Stimulated activated CD8-positive, alpha-beta memory T cell treated with anti-CD3 and anti-CD28 coated beads, Interleukin-12 subunit alpha, Interleukin-12 subunit beta, amount 100 ng/mL, for 24 hours (primary cell): ENCODE measurements around the gene ARID5A.

Experiments used
- DNase-seq: peaks from one replicate; pipeline ENCODE4 v3.0.0-alpha.2; 2020; ENCODE audit errors: extremely low read depth

ARID5A gene

DNA sequence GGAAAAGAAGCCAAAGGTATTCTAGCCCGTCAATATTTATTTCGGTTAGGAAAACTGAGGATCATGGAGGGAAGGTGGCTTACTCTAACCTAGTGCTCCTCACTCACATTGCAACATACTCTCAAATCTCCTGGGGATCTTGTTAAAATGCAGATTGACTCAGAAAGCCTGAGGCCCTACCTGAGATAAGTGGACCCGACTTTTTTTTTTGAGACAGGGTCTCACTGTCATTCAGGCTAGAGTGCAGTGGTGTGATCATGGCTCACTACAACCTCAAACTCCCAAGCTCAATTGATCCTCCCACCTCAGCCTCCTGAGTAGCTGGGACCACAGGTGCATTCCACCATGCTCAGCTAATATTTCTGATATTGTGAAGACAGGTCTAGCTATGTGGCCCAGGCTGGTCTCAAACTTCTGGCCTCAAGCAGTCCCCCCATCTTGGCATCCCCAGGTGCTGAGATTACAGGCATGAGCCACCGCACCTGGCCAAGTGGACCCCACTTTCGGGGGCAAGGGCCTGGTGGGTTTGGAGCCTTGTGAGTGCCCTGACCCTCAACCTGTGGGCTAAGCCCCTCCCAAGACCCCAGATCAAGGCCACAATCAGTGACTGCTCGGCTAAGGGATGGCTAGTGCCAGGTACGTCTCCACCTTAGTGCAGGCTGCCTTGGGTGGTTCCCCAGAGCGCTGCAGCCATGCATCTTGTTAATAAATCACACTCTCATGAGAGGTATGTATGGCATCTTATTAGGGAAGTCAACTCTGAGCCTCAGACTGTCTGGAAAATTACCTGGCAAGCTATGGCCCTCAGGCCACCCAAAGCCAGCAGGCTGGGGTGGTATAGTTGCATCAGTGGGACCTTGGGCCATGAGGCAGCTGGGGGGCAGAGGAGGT, 30.3 kb upstream of the ARID5A start:
- DNase-seq = no peak

DNA sequence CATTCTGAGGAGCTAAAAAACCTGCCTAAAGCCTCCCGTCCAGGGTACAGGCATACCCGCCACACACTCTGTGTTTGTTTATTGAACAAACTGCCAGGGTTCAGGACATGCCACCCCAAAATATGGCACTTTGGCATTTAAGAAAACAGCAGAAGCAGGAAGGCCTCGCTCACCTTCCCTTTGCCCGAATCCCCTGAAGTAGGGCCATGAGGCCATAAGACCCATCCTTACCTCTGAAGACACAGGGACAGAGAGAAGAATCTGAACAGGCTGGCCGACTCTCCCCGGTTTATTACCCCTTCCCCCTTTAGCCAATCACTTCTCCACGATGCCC, 29.7 kb upstream of the ARID5A start:
- DNase-seq = no peak

DNA sequence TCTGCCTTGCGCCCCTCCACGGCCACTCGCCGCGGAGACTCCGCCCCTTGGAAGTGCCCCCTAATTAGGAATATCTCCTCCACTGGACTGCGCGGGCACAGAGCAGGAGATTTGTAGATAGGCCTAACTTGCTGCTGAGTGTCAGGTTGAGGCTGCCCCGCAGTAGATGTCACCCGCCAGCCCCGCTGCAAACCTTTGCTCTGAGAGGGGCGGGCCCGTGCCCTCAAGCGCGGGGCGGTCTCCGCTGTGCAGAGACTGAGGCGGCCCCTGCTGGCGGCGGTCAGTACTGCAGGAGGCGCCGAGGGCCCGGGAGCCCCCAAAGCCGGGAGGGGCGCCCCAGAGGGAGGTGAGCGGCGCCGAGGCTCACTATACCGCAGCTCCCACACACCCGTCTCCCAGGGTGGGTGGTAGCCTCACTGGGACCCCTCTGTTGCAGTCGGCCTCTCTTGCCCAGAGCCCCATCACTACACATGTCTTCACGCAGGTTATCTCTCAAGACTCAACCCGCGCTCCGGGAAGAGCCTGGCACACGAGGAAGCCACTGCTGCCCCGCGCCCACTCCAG, 28.5 kb upstream of the ARID5A start:
- peak; percentile 69 for DNase-seq

DNA sequence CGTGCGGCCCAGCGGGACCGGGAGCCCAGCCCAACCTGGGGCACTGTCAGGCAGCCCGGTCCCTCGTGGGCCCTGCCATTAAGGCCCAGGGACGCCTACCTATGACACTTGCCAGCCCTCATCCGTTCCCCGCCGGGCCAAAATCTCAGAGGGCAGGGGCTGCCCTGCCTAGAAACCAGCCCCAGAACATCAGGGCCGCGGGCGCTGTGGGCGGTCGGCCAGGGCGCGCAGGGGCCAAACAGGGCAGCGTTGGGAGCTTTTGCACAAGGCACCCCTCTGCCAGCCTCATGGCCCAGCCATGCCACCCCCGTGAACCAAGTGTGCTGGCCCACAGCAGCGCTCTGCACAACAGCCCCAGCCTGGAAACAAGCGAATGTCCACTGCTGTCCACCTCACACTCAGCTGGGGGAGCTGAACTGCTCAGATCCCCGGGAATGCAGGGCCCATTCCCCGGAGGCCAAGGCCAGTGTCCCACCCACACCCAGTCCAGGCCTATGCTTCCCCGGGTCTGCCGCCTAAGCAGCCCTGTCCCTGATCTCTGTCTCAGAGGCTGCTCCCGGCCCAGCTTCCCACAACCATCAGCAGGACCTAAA, 27.9 kb upstream of the ARID5A start:
- no peak for DNase-seq

DNA sequence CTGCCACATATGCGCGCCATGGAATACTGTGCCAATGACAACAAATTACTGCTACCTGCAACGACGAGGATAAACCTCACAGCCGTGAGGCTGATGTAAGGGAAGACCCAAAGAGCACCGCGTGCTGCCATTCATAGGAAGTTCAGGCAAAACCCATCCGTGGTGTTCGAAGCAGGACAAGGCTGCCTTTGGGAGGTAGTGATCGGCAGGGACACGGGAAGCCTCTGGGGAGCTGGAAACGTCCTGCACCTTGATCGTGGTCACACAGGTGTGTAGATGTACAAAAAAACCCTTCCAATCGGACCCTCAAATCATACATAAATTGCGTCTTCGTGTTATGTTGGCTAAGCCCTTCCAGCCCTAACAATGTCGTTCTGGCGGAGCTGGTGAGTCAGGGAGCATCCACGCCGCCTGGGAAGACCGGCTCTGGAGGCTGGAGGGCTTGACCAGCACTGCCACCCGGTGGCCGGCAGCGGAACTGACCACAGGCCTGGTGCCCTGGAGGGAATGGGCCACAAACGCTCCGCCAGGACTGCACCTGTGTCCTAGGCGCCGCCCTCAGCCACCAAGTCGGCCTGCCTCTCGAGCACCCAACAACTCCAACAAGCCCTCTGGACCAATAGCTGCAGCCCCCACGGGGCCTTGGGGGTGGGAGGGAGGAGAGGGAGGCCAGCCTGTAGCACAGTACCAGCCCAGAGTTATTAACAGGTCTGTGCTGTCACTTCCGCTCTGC, 27.3 kb upstream of the ARID5A start:
- no peak for DNase-seq

DNA sequence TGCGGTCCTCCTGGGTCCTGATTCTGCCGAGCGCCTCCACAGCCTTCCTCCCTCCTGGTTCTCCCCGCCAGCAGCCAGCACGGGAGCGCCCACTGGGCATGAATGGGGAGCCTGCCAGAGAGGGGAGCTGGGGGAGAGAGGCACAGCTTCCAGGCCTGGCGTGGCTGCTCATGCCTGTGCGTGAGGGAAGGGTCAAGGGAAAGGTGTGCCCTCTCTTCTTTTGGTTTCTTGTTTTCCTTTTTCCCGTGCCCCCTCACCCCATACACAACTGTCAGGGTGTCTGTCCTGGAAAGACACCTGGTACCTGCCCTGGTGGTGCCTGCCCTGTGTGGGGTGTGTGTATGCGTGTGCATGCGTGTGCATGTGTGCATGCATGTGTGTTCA, 26.7 kb upstream of the ARID5A start:
- no peak for DNase-seq

DNA sequence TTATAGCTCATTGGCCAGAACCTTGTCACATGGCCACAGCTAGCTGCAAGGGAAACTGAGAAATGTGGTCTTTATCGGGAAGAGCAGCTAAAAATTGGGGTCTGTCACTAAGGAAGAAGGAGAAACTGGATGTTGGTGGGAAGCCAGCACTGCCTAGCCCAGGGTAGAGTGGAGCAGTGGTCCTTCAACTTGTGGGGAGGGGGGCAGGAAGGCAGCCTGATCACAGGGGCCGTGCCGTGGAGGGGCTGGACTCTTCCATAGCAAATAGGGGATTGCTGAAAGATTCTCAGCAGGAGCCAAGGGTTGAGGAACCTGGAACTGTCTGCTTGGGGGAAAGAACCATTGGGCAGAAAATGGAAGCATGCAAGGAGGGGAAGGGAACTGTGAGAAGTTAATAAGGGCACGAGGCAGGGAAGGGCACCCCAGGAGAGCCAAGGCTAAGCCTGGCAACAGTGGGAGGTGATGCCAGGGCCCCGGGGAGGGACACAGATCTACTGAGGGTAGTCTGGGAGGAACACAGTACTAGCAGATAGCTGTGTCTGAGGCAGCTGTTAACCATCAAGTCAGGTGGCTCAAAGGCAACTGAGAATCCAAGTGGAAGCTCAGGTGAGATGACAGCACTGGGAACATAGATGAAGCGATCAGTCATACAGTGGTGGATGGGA, 25.5 kb upstream of the ARID5A start:
- DNase-seq = no peak

DNA sequence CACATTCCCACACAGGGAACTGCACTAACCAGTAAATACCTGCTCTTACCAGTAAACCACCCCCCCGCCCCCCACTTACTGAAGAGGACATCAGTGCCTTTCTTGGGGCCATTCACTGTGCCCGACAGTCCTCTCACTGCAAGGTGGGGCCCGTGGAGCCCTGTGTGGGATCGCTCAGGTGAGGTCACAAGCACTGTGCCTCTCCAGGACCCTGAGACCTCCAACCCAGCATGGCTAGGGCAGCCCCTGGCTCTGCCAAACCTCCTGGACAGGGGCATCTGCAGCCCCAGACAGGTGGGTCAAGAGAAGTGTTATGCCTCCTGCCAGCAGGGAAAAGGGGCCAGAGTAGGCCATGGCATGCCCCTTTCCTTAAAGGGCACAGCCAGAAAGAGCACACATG, 24.7 kb upstream of the ARID5A start:
- no peak for DNase-seq

DNA sequence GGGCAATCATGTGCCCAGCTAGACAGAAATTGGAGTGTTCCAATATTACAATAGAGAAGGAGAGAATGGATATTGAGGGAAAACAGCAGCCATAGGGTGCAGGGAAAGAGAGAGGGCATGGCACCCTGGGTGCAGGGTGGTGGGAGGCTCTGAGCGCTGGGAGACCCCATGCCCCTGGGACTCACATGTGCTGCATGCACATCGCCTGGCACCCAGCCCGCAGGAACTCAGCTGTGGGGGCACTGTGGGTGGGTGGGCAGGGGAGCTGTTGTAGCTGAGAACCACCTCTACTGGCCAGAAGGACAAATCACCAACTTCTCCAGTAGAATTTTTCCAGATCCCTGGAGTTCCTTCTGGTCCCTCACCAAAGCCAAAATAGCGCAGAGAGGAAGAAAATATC, 24.2 kb upstream of the ARID5A start:
- no peak for DNase-seq

DNA sequence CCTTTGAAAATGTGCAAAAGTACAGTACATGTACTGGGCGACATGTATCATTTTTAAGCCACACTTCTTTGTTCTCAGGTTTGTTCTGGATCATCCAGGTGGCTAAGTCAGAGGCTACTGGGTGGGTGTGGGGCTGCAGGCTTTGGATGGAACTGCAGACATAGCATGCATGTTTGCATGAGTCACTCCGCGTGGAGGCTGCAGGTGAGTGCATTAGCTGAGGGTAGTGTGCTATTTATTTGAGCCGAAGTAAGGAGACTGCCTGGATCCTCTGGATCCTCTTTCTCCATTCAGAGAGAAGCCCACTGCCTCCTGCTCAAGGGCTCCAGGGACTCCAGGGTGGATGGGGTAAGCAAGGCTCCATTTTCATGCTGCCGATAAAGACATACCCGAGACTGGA, 22.0 kb upstream of the ARID5A start:
- no peak for DNase-seq

DNA sequence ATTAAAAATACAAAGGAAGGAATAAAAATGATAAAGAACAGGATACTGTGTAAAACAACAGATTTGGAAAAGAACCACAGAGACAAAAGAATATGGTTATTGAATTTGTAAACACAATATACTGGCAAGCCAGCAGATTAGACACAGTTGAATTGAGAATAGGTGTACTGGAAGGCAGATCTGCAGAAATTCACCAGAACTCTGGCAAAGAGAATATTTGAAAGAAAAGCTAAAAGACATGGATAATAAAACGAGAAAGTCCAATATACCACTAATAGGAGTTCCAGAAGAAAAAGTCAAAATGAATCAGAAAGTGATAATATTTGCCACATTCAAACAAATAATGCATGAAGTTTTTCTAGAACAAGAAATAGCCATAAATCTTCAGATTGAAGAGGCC, 19.5 kb upstream of the ARID5A start:
- no peak for DNase-seq

DNA sequence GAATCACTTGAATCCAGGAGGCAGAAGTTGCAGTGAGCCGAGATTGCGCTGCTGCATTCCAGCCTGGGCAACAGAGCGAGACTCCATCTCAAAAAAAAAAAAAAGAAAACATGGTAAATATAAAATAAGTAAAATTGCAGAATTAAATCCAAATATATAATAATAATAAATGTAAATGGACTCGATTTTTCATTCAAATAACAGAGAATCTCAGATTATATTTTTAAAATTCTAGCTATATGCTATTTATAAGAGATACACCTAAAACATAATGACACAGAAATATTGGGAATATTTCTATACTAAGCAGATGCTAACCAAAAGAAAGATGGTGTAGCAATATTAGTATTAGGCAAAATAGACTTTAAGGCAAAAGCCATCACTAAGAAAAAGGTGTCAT, 16.3 kb upstream of the ARID5A start:
- DNase-seq = no peak

DNA sequence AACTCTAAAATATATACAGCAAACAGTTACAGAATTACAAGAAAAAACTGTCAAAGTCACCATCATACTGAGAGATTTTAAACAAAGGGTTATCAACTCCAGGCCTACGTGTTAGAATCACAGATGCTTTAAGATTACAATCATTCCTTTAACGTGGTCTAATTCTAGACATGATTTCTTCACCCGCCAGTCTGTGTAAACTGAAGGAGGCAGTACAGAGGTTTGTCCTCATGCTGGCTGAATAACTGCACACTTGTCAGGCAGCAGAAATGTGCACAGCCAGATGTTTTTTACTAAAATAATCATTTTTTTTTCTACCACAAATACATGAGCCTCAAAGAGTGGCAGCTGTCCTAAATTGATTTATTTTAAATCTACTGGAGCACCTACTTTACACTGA, 15.9 kb upstream of the ARID5A start:
- no peak for DNase-seq

DNA sequence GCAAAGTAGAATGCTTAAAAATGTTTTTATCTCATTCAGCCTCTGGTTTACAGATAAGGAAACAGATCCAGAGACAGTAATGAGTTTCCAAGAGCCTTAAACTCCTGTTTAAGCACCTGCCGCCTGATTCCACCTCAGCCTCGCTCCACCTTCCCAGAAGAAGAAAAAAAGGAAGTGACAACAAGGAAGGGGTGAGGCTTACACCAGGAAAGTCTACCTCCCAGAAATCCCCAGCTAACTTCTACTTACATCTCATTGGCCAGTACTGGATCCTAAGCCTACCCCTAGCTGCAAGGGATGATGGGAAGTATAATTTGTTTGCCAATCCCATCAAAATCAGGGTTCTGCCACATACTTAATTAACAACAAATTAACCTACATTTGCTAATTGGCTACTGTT, 15.3 kb upstream of the ARID5A start:
- DNase-seq = no peak

DNA sequence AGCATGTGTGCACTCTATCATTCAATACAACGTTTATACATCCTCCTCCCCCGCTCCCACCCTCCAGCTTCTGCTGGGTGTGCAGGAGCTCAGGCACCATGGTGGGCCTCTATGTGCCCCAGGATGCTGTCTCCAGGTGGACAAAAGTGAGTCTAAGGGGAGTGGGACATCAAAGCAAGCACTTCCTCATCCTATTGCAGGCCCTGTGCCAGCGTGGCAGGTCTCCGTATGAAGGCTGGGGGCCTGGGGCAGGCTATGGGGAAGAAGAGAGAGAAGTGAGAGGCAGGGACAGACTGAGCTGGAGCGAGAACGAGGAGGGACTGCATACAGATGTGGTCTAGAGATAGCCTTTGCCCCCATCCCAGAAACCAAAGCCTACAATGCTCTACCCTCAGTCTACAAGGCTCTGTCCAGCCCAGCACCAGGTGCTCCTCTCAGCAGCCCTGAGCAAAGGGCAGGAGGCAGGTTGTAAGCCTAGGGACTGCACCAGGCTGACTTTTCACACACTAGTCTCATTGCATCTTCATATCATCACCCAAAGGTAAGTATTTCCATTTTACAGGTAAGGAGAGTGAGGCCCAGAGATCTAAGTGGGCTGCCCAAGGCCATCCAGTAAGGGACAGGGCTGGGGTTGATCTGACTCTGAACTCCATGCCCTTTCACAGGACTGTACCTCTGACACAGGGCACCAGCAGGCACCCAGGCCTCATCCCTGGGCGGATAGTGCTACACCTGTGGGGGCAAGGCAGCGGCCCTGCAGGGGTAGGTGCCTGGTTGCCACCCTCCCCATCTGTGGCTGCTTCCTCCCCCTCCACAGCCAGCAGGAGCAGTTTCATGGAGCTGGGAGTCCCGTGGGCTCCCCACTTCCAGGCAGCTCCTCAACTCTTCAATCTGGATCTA, 14.0 kb upstream of the ARID5A start:
- no peak for DNase-seq

DNA sequence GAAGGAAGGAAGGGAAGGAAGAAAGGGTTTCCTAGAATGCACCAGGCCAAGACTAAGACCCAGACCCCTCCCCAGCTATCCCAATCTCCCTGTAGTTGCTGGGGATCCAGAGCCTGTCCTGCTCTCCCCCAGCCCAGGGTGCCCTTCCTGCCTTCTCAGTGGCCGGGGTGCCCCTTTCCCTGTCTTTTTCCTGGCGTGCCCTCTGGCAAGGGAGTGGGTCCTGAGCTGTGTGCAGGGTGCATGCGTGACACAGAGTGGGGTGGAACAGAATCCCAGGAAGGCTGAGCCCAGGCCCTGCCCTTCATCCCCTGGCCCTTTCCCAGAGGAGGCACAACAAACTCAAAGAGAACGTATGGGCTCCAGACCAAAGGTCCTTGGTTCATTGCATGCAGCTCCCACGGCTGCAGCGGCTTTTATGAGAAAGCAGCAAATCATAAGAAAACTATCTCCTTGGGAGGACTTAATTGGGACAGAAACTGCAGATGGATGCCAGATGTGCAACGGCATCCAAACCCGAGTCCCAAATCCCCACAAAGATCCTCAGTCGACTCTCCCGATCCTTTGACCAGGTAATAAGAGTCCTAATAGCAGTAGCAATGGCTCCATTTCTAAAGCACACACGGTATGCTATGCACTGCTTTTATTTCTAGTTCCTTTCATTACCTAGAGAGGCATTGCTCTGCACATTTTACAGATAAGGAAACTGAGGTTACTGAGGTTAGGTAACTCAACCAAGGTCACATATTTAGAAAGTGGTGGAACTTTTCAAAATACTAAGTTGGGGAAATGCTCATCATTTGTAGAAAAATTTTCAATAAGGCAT, 12.7 kb upstream of the ARID5A start:
- no peak for DNase-seq

DNA sequence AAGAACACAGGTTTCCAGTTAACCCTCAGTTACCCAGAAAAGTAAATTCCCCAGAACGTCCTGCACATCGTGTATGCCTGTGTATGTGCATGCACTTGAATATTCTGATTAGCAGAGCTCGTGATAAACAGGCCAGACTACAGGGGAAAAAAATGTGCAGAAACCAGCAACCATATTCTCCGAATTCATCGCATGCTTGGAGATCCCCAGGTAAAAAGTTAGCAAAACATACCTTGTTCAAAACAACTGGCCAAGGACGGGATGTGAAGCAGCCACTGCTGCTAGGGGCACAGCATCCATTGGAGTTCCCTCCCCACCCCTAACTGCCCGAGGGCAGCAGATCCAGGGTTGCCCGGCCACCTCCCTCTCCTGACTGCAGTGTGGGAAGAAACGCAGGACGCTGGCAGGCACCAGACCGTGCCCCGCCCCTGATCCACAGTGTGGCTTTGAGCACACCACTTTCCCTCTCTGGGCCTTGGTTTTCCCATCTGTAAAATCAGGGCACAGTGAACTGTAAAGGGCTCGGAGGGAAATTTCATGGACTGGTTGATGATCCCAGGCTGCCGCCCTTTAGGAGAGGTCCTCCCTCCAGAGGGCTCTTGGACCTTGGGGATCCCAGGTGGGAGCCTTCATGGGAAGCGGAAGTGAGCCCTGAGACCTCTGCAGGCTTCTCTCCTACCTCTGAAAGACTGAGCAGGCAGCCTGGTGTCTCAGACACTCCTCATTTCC, 11.9 kb upstream of the ARID5A start:
- no peak for DNase-seq

DNA sequence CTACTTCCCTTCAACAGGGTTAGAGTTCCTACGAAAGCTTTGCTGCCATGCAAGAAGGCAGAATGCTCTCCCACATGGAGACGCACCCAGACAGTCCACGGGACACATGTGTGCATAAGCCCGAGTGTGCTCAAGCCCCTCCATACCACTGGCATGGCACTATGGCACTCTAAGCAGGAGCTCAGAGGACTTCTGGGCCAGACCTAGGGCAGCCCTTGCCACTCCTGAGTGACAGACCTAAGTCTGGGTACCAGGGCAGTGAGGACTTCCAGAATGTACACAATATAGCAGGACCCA, 11.4 kb upstream of the ARID5A start:
- DNase-seq = no peak

DNA sequence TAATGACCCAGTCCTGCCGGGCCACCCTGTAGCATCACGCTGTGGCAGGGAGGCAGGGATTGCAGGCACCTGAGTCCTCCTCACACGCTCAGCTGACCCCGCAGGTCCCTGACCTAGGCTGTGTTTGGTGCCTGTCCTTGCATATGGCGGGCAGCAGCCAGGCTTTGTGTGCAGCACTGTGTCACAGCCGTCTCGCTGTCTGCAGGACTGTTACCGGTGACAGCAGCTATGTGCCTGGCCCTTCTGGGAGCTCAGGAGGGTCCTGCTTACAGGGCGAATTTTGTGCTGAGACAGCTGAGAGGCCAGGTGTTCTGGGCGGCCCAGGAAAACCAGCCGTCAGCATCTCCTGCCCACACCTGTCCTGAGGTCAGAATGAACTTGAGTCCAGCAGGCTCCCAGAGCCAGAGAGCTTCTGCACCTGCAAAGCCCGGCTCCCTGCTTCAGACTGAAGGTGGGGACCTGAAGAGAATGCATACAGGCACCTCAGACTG, 10.4 kb upstream of the ARID5A start:
- no peak for DNase-seq
